ENCODE results near the gene FGFR2.

The FGFR2 gene

DNA sequence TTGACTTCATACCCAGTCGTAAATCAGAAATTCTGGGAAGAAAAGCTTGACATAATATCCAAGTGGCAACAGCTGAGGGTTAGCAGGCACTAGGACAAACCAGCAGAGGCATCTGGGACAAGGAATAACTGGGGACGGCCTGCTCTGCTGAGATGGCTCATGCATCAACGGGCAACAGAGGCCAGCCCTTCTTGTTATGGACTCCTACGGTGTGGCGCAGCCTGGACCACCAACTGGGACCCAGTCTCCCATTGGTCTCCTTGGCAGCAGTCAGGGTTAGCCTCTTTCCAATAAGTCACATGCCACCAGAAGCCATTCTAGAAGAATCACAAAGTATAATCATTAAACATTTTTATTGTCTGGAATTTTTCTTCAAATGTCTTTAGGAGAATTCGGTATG, 15.0 kb downstream of the FGFR2 start:
- DNase-seq (ENCODE audit: extremely low read depth, low read depth) = no peak

DNA sequence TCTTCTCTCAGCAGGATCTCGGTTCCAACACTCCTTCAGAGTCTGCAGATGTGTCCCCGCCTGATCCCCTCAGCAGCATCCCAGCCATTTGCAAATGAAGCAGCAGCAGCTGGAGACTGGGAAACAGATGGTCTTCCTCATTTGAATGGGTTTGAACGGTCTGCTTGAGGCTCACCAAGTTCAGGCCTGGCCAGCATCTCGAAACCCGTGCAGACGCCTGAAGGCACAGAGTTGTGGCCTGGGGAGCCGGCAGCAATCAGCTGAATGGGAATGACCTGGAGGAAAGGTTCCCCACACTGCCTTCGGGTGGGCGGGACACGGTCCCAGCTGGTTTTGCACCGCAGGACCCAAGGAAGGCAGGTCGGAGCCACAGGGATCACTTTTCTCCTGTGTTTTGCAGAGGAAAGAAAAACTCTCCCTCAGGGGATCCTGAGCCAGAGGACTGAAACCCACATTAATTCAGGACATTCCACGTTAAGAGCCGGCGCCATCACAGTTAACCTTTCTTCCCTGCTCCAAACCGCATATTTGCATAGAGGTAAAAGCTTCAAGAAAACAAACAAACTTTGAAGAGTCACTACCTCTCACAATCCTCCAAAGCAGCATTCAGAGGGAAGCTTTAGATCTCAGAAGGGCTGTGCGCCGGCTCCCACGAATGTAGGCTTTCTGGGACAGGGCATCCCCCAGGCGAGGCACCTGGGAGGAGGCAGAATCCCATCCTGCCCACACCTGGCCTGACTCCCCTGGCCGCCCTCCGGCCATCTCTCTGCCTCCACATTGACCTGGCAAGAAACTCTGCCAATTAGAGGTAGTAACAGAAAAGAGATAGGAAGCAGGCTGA, 17.7 kb downstream of the FGFR2 start:
- TF ChIP-seq, protein P1, sequence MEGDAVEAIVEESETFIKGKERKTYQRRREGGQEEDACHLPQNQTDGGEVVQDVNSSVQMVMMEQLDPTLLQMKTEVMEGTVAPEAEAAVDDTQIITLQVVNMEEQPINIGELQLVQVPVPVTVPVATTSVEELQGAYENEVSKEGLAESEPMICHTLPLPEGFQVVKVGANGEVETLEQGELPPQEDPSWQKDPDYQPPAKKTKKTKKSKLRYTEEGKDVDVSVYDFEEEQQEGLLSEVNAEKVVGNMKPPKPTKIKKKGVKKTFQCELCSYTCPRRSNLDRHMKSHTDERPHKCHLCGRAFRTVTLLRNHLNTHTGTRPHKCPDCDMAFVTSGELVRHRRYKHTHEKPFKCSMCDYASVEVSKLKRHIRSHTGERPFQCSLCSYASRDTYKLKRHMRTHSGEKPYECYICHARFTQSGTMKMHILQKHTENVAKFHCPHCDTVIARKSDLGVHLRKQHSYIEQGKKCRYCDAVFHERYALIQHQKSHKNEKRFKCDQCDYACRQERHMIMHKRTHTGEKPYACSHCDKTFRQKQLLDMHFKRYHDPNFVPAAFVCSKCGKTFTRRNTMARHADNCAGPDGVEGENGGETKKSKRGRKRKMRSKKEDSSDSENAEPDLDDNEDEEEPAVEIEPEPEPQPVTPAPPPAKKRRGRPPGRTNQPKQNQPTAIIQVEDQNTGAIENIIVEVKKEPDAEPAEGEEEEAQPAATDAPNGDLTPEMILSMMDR (IDR thresholded peaks at IDR 0.05; ENCODE audit: low read depth, low read length) = no peak
- no peak for DNase-seq (ENCODE audit: extremely low read depth, low read depth)

More for the DNA sequence above, 15.0 kb downstream of the FGFR2 start:
- TF ChIP-seq, protein P1 (IDR thresholded peaks at IDR 0.05; ENCODE audit: low read depth, low read length) = no peak

DNA sequence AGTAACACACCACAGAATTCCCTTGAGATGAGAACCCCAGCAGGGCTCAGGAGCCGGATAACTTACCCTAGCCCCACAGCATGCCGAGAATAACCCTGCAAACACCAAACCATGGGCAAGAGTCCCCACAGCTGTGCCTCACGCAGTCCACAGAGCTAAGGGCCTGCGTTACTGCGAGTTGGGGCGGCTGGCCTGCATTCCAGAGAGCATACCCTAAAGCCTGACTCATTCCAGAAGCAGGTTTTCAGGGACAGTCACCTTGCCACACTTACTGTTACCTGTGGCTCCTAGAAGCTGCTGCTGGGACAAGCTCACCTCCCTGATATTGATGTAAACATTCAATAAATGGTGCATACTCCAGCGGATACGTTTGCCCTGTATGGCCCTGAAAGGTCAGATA, 18.6 kb downstream of the FGFR2 start:
- no peak for DNase-seq (ENCODE audit: extremely low read depth, low read depth)
- TF ChIP-seq, protein P1 (IDR thresholded peaks at IDR 0.05; ENCODE audit: low read depth, low read length) = no peak

DNA sequence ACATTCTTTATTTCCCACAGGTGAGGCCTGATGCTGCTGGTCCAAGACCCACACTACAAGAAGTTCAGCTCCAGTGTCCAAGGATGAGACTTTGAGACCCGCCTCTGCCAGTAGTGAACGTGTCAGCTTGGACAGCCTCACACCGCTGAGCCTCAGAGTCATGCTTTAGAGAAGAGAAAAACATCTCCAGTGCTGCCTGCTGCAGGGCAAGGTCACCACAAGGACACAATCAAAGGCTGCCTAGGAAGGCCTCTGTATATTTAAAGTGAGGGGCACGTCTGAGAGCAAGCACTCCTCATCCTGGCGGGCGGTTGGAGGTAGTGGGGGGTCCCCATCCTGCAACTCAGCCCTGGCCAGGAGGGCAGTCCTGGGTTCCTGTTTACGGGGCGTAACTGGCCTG, 19.3 kb downstream of the FGFR2 start:
- TF ChIP-seq, protein P1 (IDR thresholded peaks at IDR 0.05; ENCODE audit: low read depth, low read length) = no peak
- DNase-seq (ENCODE audit: extremely low read depth, low read depth) = no peak

DNA sequence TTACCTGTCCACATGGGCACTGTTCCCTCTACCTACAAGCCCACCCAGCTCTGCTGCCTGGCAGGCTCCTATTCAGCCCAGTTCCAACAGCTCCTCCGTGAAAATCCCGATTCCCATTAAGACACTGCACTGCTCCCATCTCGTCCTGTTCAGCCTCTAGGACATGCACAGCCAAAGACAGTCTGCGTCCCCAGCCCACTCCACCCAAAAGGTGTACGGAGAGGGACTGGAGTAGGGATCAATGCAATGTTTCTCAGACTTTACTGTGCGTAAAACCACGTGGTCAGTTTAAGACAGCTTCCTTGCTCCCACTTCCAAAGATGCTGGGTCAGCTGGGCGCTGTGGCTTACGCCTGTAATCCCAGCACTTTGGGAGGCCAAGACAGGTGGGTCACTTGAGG, 19.9 kb downstream of the FGFR2 start:
- TF ChIP-seq, protein P1 (IDR thresholded peaks at IDR 0.05; ENCODE audit: low read depth, low read length) = no peak

DNA sequence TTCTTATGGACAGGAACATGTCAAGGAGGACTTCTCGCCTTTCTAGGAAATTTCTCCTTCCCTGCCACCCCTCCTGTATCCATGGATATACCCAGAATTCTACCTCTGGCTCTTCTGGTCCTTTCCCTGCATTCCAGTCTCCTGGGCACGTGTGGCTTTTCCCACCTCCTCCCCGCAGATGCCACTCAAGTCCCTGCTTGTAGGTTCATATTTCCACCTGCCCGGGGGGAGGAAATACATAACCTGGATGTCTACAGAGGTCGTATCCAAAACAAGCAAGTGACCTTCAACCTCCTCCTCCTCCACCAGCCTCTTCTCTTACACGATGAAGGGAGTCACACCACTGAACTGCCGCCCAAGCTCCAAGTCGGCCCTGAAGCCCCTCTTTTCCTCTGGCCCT, 20.7 kb downstream of the FGFR2 start:
- TF ChIP-seq, protein P1 (IDR thresholded peaks at IDR 0.05; ENCODE audit: low read depth, low read length) = no peak
- no peak for DNase-seq (ENCODE audit: extremely low read depth, low read depth)

More for the DNA sequence above, 19.9 kb downstream of the FGFR2 start:
- DNase-seq (ENCODE audit: extremely low read depth, low read depth) = no peak

DNA sequence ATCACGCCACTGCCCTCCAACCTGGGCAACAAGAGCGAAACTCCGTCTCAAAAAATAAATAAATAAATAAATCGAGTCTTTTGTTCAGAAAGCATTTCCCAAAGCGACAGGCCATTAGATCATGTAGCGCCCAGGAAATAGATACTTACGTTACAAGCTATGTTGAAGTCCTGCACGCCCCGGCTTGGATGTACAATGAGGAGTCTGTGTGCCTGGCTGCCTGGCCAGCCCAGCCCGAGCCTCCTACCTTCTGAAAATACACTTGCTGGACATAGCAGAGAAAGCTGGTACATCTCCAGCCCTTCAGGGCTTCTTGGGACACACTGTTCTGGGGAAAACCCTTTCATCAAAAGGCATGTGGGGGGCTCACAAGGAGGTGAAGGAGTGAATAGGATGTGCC, 22.1 kb downstream of the FGFR2 start:
- TF ChIP-seq, protein P1 (IDR thresholded peaks at IDR 0.05; ENCODE audit: low read depth, low read length) = no peak

More for the DNA sequence above, 22.1 kb downstream of the FGFR2 start:
- DNase-seq (ENCODE audit: extremely low read depth, low read depth) = no peak
